Hindlimb muscle (tissue), 1 donor: ENCODE measurements around the gene SLC27A3. TPM values are rescaled to one million over a fixed set of nuclear protein-coding genes. Genes with fewer than 3 reads are reported as not detected.
"Not testable (repeated sequence)": the region's sequence is repeated elsewhere in the genome, so short reads cannot be mapped to it uniquely, and the experiment has no call there.

Experiments
- DNase-seq: peaks from one replicate; pipeline ENCODE4 v3.0.0-alpha.2; 2013
- polyA plus RNA-seq: library from polyadenylated mRNA; unstranded; fragments of 120-200 nt; gene quantifications from one replicate; pipeline ENCODE4 v1.2.1, GENCODE V29; 2013; ENCODE audit not compliant: insufficient read length

SLC27A3 gene
- polyA plus RNA-seq, 1 donor = 23.7 TPM

- DNase-seq = no peak
These were observed 5.3 kb downstream of the SLC27A3 start for GRCh38 chr1:153780551-153780950.

GRCh38 chr1:153782648-153783047 is 7.4 kb downstream of the SLC27A3 start:
- not testable (repeated sequence) for DNase-seq

- peak; percentile 94 for DNase-seq
These were observed 8.3 kb downstream of the SLC27A3 start for GRCh38 chr1:153783233-153784190.

GRCh38 chr1:153786038-153786790 is 11.0 kb downstream of the SLC27A3 start:
- no peak for DNase-seq

GRCh38 chr1:153789478-153790034 is 14.3 kb downstream of the SLC27A3 start:
- no peak for DNase-seq

GRCh38 chr1:153790313-153790965 is 15.2 kb downstream of the SLC27A3 start:
- peak; percentile 92 for DNase-seq

- DNase-seq = no peak
These were observed 15.9 kb downstream of the SLC27A3 start for GRCh38 chr1:153790966-153791647.

- DNase-seq = no peak
These were observed 16.5 kb downstream of the SLC27A3 start for GRCh38 chr1:153791648-153792253.

GRCh38 chr1:153792631-153793041 is 17.4 kb downstream of the SLC27A3 start:
- DNase-seq = no peak

- DNase-seq = no peak
These were observed 18.2 kb downstream of the SLC27A3 start for GRCh38 chr1:153793261-153793972.

- no peak for DNase-seq
These were observed 18.9 kb downstream of the SLC27A3 start for GRCh38 chr1:153793973-153794615.

GRCh38 chr1:153794624-153795329 is 19.6 kb downstream of the SLC27A3 start:
- no peak for DNase-seq

- DNase-seq = no peak
These were observed 20.2 kb downstream of the SLC27A3 start for GRCh38 chr1:153795330-153795837.

- DNase-seq = no peak
These were observed 21.0 kb downstream of the SLC27A3 start for GRCh38 chr1:153795934-153796785.

- peak; percentile 66 for DNase-seq
These were observed 21.8 kb downstream of the SLC27A3 start for GRCh38 chr1:153796786-153797659.

- no peak for DNase-seq
These were observed 23.2 kb downstream of the SLC27A3 start for GRCh38 chr1:153798468-153798780.

- DNase-seq = no peak
These were observed 23.8 kb downstream of the SLC27A3 start for GRCh38 chr1:153799016-153799415.
